Stimulated activated CD8-positive, alpha-beta memory T cell treated with anti-CD3 and anti-CD28 coated beads, Interleukin-15, amount 100 ng/mL, for 4 hours (primary cell): ENCODE results near the gene HLA-E.

Experiments
- DNase-seq, 2 donors: peaks; one replicate each; pipeline ENCODE4 v3.0.0-alpha.2; 2020; ENCODE audit warnings: low read depth in 2 of 2

The HLA-E gene

DNA sequence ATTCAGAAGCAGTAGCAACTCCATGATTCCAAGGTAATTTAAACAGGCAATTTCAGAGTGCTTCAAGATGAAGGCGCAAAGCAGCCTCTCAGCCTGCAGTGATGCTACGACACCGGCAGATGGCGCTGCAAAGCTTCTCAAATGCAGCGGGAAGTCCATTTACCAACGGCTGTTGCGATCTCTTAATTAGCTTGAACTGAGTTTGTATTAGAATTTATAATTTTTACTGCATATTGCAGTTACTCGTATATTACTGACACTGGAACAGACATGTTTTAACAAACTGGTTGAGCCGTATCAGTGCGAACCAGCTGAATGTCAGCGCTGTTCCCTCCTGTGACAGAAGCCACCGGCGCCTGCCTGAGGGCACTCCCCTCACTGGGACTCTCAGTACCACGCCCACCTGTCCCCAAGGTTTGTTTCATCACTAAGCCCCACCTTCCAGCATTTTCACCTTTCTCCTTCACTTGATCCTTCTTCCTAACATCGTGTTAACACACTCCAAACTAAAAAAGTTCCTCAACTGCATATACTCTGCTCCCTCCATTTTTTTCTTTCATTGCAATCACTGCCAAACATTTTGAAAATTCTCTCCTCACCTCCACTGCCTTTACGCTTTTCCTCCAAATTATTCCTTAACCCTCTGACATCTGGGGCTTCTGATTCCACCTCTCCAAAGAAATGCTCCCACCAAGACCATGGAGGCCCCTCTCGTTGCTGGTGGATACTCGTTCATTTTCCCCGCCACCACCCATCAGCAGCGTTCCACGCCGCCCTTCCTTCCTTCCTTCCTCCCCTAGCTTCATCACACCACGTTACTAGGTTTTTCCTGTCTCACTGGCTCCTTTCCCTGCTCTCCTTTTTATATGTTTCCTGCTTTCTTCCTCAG, 52.5 kb downstream of the HLA-E start:
- peak; percentile 55 to 69 for DNase-seq

DNA sequence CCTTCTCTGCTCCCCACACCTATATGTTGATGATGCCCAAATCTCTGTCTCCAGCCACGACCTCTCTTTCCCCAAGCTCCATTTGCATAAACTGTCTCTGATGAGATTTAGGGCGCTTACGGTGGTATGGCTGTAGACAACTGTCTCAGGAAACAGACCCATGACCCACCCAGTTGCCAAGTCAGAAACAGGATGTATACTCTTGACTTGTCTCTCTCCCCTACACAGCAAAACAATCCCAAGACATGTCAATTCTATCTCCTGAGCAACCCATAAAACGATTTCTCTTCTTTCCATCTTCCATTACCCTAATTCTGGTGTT, 53.1 kb downstream of the HLA-E start:
- DNase-seq: no peak

DNA sequence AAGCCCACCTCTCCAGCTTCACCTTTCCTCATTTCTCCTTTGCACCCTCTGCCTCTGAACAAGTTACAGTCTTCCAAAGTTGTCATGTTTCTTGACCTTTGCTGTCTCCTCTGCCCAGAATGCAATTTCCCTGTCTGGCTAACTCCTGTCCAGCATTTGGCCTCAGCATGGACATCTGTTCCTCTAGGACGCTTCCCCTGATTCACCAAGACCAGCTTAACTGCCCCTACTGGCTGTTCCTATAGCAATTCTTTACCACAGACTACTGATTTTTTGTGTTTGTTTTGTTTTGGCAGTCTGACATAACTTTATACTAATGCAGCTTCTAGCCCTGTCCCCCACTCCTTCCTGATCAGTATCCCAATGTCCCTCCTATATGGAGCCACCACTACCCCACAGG, 53.6 kb downstream of the HLA-E start:
- DNase-seq: no peak
